DOHH2 (cell line): Measurements from ENCODE around the gene MLLT10.
A peak's percentile ranks its signal among the peaks of the same experiment; 100 is the strongest.

ENCODE experiments used
- H3F3A ChIP-seq: fragments of 200-600 bp; sonication (generic), shearing (Covaris generic); 2 replicates; pipeline ENCODE4 v1.6.0; 2016; ENCODE audit warnings: antibody characterized with exemption, mild to moderate bottlenecking; ENCODE audit not compliant: control insufficient read depth, insufficient read depth
- H3K27ac ChIP-seq: fragments of 200-600 bp; sonication (generic); 2 replicates; pipeline ENCODE4 v1.5.1; 2014; ENCODE audit warnings: low read depth, mild to moderate bottlenecking, low read length, moderate library complexity
- H3K27me3 ChIP-seq: fragments of 200-600 bp; sonication (generic); 2 replicates; pipeline ENCODE4 v1.6.1; 2014; ENCODE audit warnings: mild to moderate bottlenecking, low read length, mixed read lengths; ENCODE audit not compliant: control insufficient read depth
- H3K36me3 ChIP-seq: fragments of 200-600 bp; sonication (generic); 2 replicates; pipeline ENCODE4 v1.6.1; 2014; ENCODE audit warnings: mild to moderate bottlenecking, low read length, moderate library complexity, mixed read lengths; ENCODE audit not compliant: control insufficient read depth
- H3K4me1 ChIP-seq: fragments of 200-600 bp; sonication (generic); 2 replicates; pipeline ENCODE4 v1.6.1; 2014; ENCODE audit warnings: mild to moderate bottlenecking, low read length, mixed read lengths; ENCODE audit not compliant: control insufficient read depth
- H3K4me2 ChIP-seq: fragments of 200-600 bp; sonication (generic); 2 replicates; pipeline ENCODE4 v1.6.0; 2014; ENCODE audit warnings: mild to moderate bottlenecking, low read length, moderate library complexity
- H3K4me3 ChIP-seq: fragments of 200-600 bp; sonication (generic); 2 replicates; pipeline ENCODE4 v1.5.1; 2014; ENCODE audit warnings: mild to moderate bottlenecking, low read length, mixed read lengths
- H3K79me2 ChIP-seq: fragments of 200-600 bp; sonication (generic); 2 replicates; pipeline ENCODE4 v1.6.1; 2014; ENCODE audit warnings: mild to moderate bottlenecking, low read length, mixed read lengths; ENCODE audit not compliant: control insufficient read depth
- H3K9me2 ChIP-seq: fragments of 200-600 bp; sonication (generic); replicated peaks from 2 replicates; pipeline ENCODE4 v1.6.1; 2014; ENCODE audit warnings: mild to moderate bottlenecking, low read length, mixed read lengths; ENCODE audit not compliant: control insufficient read depth
- H3K9me3 ChIP-seq: fragments of 200-600 bp; sonication (generic); 2 replicates; pipeline ENCODE4 v1.6.1; 2014; ENCODE audit warnings: antibody characterized with exemption, low read length, mixed read lengths; ENCODE audit not compliant: control insufficient read depth, insufficient read depth
- H4K20me1 ChIP-seq: fragments of 200-600 bp; sonication (generic); 2 replicates; pipeline ENCODE4 v1.6.0; 2014; ENCODE audit warnings: low read depth, mild to moderate bottlenecking, antibody characterized with exemption, low read length, moderate library complexity; ENCODE audit not compliant: control insufficient read depth, insufficient read depth
- CTCF ChIP-seq: fragments of 200-600 bp; sonication (generic); IDR thresholded peaks from one replicate; pipeline ENCODE4 v1.5.1; 2014; ENCODE audit warnings: antibody characterized with exemption, mild to moderate bottlenecking, low read depth, low read length; ENCODE audit not compliant: poor library complexity, severe bottlenecking
- EZH2phosphoT487 ChIP-seq: fragments of 200-600 bp; sonication (generic); IDR thresholded peaks from 2 replicates; pipeline ENCODE4 v1.6.1; 2017; ENCODE audit warnings: borderline replicate concordance, mild to moderate bottlenecking, antibody characterized with exemption, low read length, moderate library complexity, mixed read lengths

The MLLT10 gene

GRCh38 chr10:21526188-21526859 lies 7.7 kb upstream of the MLLT10 start:
- Histone ChIP-seq H3K4me2 (peak overlapping the region; percentile 93), H3K9me3 (no peaks in the 10 kb centered on the region), H3K36me3 (no peaks in the 10 kb centered on the region), H3K4me1 (peaks cover 60% of the 10 kb centered on the region), H4K20me1 (no peaks in the 10 kb centered on the region), H3K27me3 (no peaks in the 10 kb centered on the region), H3F3A (peaks cover 58% of the 10 kb centered on the region), H3K27ac (peak overlapping the region; percentile 87), H3K4me3 (peak overlapping the region; percentile 84), H3K79me2 (no peaks in the 10 kb centered on the region), H3K9me2 (no peaks in the 10 kb centered on the region)
- TF ChIP-seq CTCF, result no peak
- no peak for TF ChIP-seq EZH2phosphoT487

GRCh38 chr10:21526860-21527597 lies 7.0 kb upstream of the MLLT10 start:
- no peak for TF ChIP-seq CTCF
- no peak for TF ChIP-seq EZH2phosphoT487
- H3K79me2 ChIP-seq, result no peaks in the 10 kb centered on the region

DNA sequence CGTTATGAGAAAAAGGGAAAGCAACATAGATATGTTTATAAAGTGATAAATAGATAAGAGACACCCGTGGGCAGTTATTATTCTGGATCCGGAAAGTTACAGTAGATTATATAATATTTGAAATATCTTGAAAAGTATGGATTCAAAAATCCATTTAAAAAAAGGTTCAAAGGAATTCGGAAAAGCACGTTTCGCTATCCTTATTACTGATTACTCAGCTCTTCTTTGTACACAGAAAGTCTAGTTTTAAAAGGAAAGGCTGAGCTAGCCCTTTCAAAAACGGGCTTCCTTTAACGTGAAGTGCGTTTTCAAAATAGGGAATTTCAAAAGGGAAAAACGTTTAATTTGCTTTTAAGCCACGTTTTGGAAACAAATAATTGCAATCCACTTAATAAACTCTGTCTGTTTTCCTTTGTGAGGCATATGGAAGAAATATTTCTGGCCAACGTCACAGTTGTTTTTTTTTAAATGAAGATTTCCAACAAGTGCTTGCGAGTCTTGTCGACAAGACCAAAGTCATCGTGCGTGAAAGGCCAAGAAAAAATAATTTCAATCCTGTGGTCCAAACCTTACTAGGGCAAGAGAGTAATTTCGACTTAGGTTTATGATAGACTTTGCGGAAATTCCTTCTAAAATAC lies 6.3 kb upstream of the MLLT10 start:
- Histone ChIP-seq H3K27ac (peak overlapping the region; percentile 87), H3K4me1 (peaks cover 71% of the 10 kb centered on the region), H3K36me3 (no peaks in the 10 kb centered on the region), H3K79me2 (no peaks in the 10 kb centered on the region), H4K20me1 (no peaks in the 10 kb centered on the region), H3K4me3 (peak overlapping the region; percentile 84), H3K4me2 (peak overlapping the region; percentile 93), H3K27me3 (no peaks in the 10 kb centered on the region), H3K9me2 (no peaks in the 10 kb centered on the region), H3K9me3 (no peaks in the 10 kb centered on the region), H3F3A (peaks cover 55% of the 10 kb centered on the region)
- TF ChIP-seq EZH2phosphoT487 (no peak), CTCF (no peak)

More at GRCh38 chr10:21526860-21527597, 7.0 kb upstream of the MLLT10 start:
- H3K27ac ChIP-seq, result peak overlapping the region; percentile 87
- no peaks in the 10 kb centered on the region for H3K9me3 ChIP-seq
- no peaks in the 10 kb centered on the region for H3K9me2 ChIP-seq
- H3K4me3 ChIP-seq, result peak overlapping the region; percentile 84
- no peaks in the 10 kb centered on the region for H3K36me3 ChIP-seq
- H3F3A ChIP-seq, result peaks cover 55% of the 10 kb centered on the region
- no peaks in the 10 kb centered on the region for H3K27me3 ChIP-seq
- no peaks in the 10 kb centered on the region for H4K20me1 ChIP-seq
- H3K4me2 ChIP-seq, result peak overlapping the region; percentile 93
- H3K4me1 ChIP-seq, result peaks cover 64% of the 10 kb centered on the region
